NOMO-1 treated with DMSO at 0.1 percent for 48 hours (cell line): Measurements from ENCODE around the gene PDE5A.

Experiments
- DNase-seq: peaks from one replicate; lab custom pipeline; 2025; ENCODE audit not compliant: unreplicated experiment; lab: John Stamatoyannopoulos, UW

Gene PDE5A

DNA sequence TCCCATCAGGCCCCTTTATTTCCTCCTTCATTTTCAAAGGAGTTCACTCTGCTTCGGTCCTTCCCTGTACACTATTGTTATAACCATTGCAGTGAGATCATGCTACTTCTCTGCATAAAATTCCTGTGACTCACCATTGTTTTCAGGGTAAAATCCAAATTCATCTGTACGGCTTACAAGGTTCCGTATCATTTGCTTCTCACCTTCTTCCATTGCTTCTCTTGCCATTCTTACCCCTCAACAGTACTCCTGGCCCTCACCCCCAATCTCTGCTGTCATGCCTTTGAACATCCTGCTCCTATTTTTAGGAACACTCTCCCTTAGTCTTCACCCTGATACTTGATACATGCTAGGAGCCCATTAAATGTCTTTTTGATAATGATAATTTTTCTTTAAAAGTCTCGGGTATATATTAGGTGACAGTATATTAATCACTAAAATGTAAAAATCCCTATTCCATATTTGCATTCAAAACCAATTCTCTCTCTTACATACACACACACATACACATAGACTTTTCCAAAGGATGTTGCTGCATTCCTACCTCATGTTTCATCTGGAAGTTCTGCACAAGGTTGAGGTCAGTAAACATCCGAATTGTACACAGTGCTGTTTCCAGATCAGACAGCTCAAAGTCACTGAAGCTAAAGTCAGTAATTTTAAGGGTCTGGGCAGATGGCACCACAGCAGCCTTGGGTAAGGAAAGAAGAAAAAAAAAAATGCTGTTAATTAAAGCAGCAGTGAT is 103.4 kb downstream of the PDE5A start:
- no peak for DNase-seq

DNA sequence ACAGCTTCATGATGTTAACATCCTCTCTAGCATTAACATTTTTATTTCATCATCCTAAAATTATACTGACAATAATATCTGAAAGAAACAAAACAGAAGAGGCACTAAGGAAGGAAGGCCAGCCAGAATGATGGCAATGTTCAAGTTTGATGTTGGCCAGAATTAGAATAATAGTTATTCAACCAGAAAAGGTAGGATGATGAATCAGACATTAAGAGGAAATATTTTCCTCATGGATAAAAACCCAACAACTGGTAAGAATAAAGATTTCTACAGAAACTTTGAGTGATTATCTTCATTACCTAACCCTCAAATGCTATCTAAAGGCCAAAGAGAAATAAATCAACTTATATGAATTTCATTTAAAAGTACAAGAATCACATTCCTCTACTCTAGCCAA is 105.2 kb downstream of the PDE5A start:
- no peak for DNase-seq

DNA sequence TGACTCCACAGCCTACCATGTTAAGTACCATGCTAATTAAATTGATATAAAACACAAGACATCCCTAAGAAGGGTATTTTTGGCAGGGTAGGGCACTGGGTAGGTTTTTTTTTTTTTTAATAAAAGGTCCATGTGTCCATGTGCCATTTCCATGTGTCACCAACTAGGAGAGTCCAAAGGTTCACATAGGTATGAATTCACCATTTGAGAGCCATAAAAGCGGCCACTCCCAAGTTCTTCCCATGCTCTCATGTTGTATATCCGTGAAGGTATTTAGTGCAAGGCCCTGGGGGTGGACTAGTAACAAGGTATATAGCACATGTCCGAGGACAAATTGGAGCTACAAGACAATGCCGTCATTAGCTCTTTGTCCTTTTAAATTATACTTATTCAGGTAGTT is 107.3 kb downstream of the PDE5A start:
- no peak for DNase-seq

DNA sequence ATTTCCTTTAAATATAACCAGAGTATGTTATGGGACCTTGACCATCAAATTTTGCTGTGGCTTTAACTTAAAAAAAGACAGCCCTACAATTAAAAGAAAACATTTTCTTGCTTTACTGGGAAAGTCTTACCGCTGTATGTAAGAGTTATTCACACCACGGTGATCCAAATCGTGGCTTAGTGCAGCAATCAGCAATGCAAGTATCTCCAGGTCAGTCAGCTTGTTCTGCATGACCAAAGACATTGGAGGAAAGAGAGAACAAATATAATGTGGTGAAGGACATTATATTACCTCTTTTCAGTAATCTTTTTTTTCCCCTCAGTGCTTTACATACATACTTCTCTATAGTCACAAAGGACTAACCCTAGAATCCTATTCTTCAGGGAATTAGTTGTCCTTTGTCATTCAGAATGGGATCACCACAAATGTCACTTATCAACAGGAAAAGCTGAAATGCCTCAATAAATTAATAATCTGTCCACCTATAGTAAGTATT is 109.6 kb downstream of the PDE5A start:
- DNase-seq: no peak

DNA sequence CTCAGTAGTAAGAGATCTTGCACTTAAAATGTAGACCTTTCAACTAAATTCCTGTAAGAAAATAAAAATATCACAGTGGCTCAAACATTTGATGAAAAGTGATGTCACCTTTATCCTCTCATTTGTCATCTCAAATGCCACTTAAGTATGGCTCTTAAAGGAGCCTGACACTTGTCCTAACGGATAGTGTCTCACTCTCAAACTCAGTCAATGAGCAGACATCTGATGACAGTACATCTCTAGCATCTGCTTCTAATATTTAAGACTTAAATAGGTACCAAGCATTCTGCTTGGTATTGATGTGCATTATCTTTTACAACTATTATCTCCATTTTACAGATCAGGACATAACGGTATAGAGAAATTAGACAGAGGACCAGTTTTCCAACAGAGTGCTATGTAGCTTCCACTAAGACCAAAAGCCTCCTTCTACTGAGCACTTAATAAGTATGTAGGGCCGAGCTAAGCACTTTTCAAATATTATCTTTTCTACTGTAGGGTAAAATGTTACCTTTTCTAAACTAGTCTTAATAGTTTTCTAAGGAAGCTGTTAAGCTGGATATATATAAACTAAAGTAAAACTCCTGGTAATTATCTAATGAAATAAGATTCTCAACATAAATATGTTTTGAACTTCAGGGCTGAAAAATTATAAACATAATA is 110.2 kb downstream of the PDE5A start:
- DNase-seq: no peak

DNA sequence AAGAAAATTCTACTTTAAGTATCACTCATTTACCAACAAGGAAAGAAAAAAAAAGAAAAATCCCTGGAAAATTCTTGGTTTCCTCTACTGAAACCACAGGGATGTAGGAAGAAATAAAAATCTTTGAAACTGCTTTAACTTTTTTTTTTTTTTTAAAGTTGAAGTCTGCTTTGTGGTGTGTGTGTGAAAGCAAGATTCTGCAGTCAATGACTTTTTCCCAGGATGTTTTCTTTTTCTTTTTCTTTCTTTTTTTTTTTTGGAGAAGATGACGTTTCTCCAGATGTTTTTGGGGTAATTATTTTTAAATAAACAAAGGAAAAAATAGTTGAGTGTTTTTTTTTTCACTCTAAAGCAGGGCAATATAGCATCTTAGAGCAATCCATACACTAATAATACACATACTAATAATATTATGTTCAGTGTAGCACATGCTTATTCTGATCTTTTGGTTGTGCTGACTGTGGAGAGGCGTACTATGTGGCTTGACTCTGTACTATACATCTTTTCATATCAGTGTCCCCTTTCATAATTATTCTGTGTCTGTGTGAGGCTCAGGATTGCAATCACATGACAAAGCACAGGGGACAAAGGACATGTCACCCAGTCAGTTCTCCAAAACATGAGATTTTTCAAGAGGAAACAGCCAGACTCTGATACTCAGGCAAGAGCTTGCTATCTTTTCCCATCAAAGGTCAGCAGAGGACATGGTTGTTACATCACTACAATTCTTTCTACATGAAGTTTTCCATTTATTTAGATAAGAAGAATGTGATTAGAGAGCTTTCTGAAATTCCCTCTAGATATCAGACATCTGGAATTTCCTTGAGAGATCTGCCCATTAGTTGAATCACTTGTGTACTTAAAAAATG is 111.0 kb downstream of the PDE5A start:
- DNase-seq: no peak

DNA sequence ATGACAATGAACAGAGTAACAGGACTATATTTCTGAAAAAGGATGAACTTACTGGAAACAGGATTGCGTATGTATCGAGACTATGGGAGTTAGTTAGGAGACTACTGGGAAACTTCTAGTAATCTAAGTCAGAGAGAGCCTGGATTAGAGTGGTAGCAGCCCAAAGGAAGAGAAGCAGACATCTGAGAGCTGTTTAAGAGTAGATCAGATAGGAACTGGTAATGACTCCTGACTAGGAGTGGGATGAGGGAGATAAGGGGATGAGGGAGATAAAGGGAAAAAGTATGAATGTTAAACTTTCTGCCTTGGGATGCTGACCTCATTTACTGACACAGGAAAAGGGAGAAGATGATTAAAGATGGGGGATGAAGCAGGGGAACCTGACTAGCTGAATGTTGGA is 116.2 kb downstream of the PDE5A start:
- no peak for DNase-seq

DNA sequence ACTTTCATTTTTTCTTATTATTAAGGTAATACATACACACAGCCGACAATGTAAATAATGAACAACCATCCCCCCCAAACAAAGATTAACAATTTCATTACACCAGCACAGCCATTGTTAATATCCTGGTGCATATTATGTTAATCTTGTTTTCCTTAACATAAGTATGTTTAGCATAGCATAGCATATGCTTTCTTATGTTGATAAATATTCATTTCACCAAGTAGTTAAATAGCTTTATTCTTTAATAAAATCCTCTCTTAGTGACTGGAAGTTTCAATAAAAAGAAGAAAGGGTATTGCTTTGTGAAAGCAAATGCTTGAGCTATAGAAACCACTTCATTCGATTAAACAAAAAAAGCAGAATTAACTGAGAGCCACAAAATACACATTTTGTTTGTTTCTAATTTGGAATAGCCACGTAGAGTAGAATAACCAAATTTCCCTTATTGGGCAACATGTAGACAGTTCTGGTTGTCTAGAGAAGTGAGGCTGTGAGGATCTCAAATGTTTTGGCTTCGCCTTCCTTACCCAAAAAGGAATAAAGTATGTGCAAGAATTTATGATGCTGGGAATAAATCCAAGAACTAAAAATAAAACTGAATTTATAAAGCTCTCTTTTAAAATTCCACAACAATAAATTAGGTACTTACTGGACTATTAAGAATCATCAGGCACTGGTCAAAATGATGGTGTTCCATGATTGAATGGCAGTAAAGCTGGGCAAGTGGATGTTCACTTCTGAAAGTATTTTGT is 118.0 kb downstream of the PDE5A start:
- DNase-seq: no peak

DNA sequence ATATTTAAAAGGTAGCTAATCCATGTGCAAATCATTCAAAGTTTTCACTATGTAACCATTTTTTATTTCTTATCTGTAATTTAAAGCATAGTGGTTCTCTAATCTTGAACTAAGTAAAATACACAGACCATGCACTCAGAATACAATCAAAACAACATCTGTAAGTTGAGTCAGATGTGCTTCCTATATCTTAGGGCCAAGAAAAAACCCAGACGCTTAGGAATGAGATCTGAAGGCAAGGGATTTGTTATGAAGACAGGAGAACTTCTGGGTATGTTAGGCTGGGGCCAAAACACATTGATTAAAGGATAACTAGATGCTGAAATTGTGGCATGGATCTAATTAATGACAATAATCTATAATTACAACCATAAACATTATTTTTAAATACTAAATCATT is 120.3 kb downstream of the PDE5A start:
- no peak for DNase-seq

DNA sequence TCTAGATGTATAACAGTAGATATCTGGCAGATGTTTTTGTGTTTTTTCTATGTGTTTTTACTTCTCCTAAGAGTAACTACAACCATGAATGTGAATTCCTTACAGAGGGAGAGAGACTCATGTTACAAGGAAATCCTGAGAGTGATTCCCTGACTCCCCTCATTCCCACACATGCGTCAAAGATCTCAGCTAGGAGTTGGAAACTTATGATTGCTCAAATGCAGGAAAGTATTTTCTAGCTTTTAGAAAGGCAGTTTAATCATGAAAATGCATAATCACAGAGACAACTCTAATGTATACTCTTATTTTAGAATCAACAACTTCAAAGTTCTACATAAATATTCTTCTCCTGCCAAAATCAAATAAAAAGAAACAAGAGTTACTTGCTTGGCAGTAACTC is 121.8 kb downstream of the PDE5A start:
- DNase-seq: no peak

DNA sequence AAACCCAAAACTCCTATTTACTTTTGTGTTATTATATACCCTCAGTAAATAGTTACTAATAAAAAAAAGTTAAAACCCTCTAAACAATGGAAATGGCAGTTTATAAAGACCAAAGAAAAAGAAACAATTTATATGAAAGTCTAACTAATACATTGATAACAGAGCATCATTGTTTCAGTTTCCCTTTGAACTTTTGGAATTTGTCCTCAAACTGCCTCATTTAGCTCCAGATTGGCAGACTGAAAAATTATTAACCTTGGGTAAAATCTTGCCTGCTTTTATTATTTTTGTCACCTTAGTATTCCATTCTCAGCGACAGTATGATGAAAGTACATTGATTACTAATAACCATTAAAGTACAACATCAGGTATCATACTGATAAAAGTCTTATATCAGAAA is 124.0 kb downstream of the PDE5A start:
- DNase-seq: no peak

DNA sequence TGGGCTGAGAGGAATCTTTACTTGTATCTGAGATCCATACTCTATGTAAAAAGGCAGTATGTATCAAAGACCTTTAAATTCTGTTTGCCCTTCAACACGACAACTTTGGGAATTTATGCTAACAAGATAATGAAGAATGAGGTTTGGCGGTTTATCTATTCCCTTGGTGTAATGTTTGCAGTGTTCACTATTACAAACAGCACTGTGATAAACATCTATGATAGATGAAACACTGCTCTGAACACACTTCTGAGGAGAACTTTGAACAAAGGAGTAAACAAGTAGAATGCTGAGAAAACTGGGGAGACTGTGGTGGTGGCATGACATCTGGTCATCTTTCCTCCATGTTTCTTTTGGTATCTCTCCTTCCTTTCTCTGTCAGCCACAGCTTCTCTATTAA is 126.9 kb downstream of the PDE5A start:
- DNase-seq: no peak

DNA sequence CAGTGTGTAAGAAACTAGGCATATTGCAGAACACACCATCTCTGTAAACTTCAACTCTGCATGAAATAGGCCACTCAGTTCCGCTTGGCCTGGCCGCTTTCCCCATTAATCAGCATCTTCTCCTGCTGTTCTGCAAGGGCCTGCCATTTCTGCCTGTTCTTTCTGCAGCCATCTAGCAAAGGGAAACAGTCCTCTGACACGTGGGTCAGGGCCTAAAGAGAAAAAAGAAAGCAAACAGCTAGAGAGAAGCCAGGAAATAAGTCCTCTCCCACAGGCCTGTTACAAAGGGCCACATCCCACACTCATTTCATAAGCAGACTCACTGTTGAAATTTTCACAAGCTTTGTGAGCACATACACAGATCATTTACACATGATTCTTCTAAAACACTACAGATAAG is 130.1 kb downstream of the PDE5A start:
- no peak for DNase-seq

DNA sequence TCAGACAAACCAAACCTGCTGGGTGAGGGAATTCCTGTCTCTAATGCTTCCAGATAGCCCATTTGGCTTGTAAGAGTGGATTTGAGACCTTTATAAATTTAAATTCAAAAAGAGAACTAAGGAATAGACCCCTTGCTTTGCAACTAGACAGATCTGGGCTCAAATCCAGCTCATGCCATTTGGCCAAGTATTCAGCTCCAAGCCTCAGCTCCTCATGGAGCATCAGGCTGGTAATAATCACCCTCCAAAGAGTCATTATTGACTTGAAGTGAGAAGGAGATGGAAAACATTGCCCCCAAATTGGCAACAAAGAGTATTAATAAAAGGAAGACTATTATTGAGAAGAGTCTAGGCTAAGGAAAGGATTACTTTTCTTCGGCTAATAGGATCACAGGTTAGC is 134.7 kb downstream of the PDE5A start:
- no peak for DNase-seq

DNA sequence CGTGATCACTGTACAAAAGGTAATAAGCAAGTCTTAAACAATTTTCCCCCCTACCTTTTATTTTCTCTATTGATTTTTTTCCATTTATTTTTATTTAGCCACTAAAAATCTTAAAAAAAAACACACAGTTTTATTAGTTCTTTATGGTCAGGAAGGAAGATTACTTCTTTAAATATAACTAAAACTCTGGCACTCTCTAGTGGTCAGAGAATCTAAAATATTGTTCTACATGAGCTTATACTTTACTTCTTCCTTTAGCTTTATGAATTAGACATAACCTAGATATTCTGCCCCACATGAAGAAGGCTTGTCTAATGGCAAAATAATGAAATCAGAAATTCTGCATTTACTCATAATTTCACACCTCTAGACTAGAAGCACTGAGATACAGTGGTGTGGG is 135.2 kb downstream of the PDE5A start:
- peak; percentile 8 for DNase-seq

DNA sequence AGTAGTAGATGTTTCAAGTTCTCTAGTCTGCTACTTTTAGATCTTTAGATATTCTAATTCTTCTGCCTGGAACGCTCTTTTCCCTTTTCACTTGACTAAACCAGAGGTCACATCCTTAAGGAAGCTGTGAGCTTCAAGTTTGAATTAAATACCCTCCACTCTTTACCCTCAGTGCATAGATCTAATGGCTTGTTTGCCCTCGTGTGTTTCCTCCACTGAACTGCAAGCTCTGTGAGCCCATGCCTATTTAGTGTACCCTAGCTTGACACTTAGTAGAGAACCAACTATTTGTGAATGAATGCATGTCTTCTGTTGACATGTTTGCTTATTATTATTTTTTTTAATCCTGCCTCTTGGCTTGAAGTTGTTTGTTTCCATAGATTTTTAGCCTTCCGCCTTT is 138.3 kb downstream of the PDE5A start:
- DNase-seq: no peak

DNA sequence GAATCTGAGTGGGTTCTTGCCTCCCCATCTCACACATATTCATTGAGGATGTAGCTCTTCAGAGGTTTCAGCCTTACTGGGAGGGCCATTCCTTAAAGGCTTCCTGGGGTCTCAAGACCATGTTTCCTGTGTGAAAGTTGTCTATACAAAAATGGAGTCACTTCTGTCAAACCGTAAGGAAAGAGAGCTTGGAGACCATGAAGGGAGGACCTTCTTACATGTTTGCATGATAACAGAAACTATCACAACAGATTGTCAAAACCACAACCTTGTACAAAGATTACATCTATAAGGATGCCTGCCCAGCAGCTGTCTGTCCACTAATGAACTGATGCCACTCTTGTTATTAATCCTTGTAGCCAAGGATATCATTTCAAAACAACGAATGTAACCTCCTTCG is 139.3 kb downstream of the PDE5A start:
- no peak for DNase-seq

DNA sequence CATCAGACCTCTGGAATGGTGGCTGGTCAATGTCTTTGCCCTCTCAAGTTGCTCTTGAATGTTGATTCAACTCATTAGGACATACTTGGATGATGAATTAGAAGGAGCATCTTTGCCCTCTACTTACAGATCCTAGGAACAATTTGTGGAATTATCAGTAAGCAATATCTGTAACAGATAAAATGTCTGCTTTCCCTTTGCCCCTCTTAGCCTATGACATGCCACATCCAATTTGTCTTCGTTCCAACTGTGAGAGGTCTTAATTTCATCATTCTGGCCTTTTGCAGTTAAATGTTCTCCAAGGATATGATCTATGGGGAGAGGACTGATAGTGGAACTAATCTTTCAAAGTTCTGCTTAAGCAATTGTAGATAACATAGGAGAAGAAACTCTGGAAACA is 148.3 kb downstream of the PDE5A start:
- no peak for DNase-seq

DNA sequence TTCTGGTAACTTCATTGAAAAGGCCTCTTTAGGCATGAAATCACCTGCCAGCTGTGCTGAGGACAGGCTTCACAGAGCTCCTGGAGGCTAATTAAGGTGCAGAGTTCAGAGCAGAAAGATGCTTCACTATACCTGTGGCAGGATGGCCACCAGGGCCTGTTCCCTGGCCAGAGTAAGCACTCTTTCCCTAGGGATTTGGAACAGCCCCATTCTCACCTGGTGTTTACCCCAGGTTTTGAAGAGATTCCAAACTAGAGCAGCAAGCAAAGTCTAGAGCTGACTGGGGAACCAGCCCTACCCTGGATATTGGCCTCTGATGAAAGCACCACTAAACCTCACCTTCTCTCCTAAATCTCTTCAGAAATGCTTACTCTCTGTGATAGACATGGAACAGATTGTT is 148.8 kb downstream of the PDE5A start:
- DNase-seq: no peak

DNA sequence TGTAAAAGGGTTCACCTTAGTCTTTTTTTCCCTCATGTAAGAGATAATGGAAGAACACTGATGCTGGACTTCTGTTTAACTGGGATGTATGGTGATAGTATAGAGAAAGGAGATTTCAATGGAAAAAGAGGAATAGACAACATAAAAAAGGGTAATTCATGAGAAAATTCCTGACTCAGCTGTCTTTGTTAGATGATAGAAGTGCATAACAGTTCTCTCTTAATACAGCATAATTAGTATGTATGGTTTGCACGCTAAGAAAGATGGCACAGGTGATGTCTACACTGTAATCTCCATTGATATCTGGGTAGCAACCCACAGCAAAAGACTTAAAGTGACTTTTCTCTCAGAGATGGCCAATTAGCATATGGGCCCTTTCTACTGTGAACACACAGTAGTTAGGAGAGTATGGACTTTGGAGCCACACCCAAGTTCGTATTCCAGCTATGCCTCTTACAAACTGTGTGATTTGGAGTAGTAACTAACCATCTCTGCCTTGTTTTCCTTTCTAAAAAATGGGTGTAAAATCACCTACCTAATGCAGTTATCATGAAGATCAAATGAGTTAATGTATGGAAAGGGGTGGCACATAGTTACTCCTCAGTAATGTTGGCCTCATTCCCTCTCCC is 149.3 kb downstream of the PDE5A start:
- no peak for DNase-seq
